HCT116 (cell line): ENCODE data around the gene OARD1. TPM values are rescaled to one million over a fixed set of nuclear protein-coding genes. Genes with fewer than 3 reads are reported as not detected.

Source experiments
- ATAC-seq: fragments of 200-7000 bp; cut with Tn5 transposase; 2 replicates; pipeline ENCODE4 v1.9.1; 2020; ENCODE audit warnings: mild to moderate bottlenecking, moderate library complexity
- BruUV-seq: library from RNA; stranded (reverse); fragments of 400-500 nt; replicated peaks from 2 replicates; lab custom pipeline; 2021; lab: Mats Ljungman, UMichigan
- CTCF ChIA-PET: fragments of 300-600 bp; sonication (Branson Sonifier 250); formaldehyde crosslinking; loops from one replicate; lab custom pipeline; 2021; ENCODE audit warnings: antibody characterized with exemption; lab: Charles Lee
- POLR2A ChIA-PET: fragments of 300-600, 350-600 bp; sonication (Branson Sonifier 250); formaldehyde crosslinking; loops from one replicate; lab custom pipeline; 2021; ENCODE audit warnings: antibody characterized with exemption; lab: Charles Lee
- RAD21 ChIA-PET, 2 experiments: fragments of 300-600 bp; sonication (Branson Sonifier 250); formaldehyde crosslinking; loops; one replicate each; lab custom pipeline; 2023; ENCODE audit warnings: low total read pairs in 2 of 2; ENCODE audit not compliant: uncharacterized antibody in 2 of 2, unreplicated experiment in 2 of 2, low non-redundant PET in 1 of 2; lab: Charles Lee
- DNase-seq: peaks from one replicate; pipeline ENCODE4 v3.0.0-alpha.2; 2010; ENCODE audit warnings: low read depth, low spot score
- H2AFZ ChIP-seq: fragments of 200-600 bp; shearing (Covaris generic), sonication (generic); 2 replicates; pipeline ENCODE4 v1.6.1; 2017; ENCODE audit warnings: low read depth, mixed run types, mixed read lengths, antibody characterized with exemption, low read length; ENCODE audit not compliant: poor library complexity, severe bottlenecking
- H3K27ac ChIP-seq: 2 replicates; pipeline ENCODE4 v1.5.1; 2012; ENCODE audit warnings: low read depth, low read length
- H3K27me3 ChIP-seq: fragments of 200-600 bp; sonication (generic); 2 replicates; pipeline ENCODE4 v1.6.1; 2016; ENCODE audit warnings: mixed run types, low read length, mixed read lengths; ENCODE audit not compliant: insufficient read depth
- H3K36me3 ChIP-seq, 2 experiments: fragments of 200-500 bp in 1 of 2; fragments of 200-600 bp in 1 of 2; sonication (Bioruptor generic) in 1 of 2; sonication (generic) in 1 of 2; 2 replicates each; pipeline versions ENCODE4 v1.5.1 to v1.6.1; 2014 to 2016; ENCODE audit warnings: low read length in 2 of 2, inconsistent platforms in 1 of 2, mixed read lengths in 1 of 2, mixed run types in 1 of 2; ENCODE audit not compliant: insufficient read depth in 2 of 2, control insufficient read depth in 1 of 2
- H3K4me1 ChIP-seq, 2 experiments: fragments of 200-600 bp in 1 of 2; sonication (generic) in 1 of 2; 2 replicates each; pipeline versions ENCODE4 v1.5.1 to v1.6.1; 2012 to 2017; ENCODE audit warnings: low read length in 2 of 2, inconsistent platforms in 1 of 2, mild to moderate bottlenecking in 1 of 2, mixed read lengths in 1 of 2, mixed run types in 1 of 2, moderate library complexity in 1 of 2; ENCODE audit not compliant: insufficient read depth in 2 of 2, control insufficient read depth in 1 of 2
- H3K4me2 ChIP-seq: fragments of 200-600 bp; sonication (generic); 2 replicates; pipeline ENCODE4 v1.6.1; 2017; ENCODE audit warnings: mixed run types, low read length, mixed read lengths
- H3K4me3 ChIP-seq, 2 experiments: fragments of 200-600 bp in 1 of 2; sonication (generic) in 1 of 2; replicated peaks in 1 of 2; 2 replicates each; pipeline ENCODE4 v1.5.1; 2011 to 2016; ENCODE audit warnings: low read length in 2 of 2, control low read depth in 1 of 2, low read depth in 1 of 2, mild to moderate bottlenecking in 1 of 2, mixed read lengths in 1 of 2, mixed run types in 1 of 2
- H3K79me2 ChIP-seq: fragments of 200-600 bp; sonication (generic); 2 replicates; pipeline ENCODE4 v1.6.1; 2017; ENCODE audit warnings: mild to moderate bottlenecking, mixed run types, low read length, moderate library complexity, mixed read lengths; ENCODE audit not compliant: insufficient read depth
- H3K9ac ChIP-seq: fragments of 200-600 bp; sonication (generic); 2 replicates; pipeline ENCODE4 v1.6.1; 2016; ENCODE audit warnings: low read length, mixed read lengths
- H3K9me2 ChIP-seq: fragments of 200-600 bp; sonication (generic), shearing (Covaris generic); 2 replicates; pipeline ENCODE4 v1.6.1; 2017; ENCODE audit warnings: mixed run types, mild to moderate bottlenecking, moderate library complexity; ENCODE audit not compliant: insufficient read depth
- H3K9me3 ChIP-seq, 2 experiments: fragments of 200-500 bp in 1 of 2; fragments of 200-600 bp in 1 of 2; sonication (Bioruptor generic) in 1 of 2; sonication (generic) in 1 of 2; 2 replicates each; pipeline ENCODE4 v1.6.1; 2014 to 2017; ENCODE audit warnings: low read length in 2 of 2, mixed read lengths in 2 of 2, inconsistent platforms in 1 of 2, low read depth in 1 of 2, mild to moderate bottlenecking in 1 of 2, mixed run types in 1 of 2, moderate library complexity in 1 of 2; ENCODE audit not compliant: control insufficient read depth in 1 of 2, insufficient read depth in 1 of 2
- H4K20me1 ChIP-seq: fragments of 200-600 bp; sonication (generic), shearing (Covaris generic); 2 replicates; pipeline ENCODE4 v1.6.1; 2017; ENCODE audit warnings: mixed run types, mild to moderate bottlenecking, moderate library complexity; ENCODE audit not compliant: insufficient read depth
- ATF3 ChIP-seq: IDR thresholded peaks from 2 replicates; pipeline ENCODE4 v1.6.1; 2012
- CEBPB ChIP-seq: IDR thresholded peaks from 2 replicates; pipeline ENCODE4 v1.6.1; 2012; ENCODE audit warnings: low read depth
- CTCF ChIP-seq, 3 experiments: fragments of 200-600 bp in 1 of 3; sonication (generic) in 1 of 3; IDR thresholded peaks in 2 of 3; conservative IDR thresholded peaks in 1 of 3; 2 replicates each; pipeline ENCODE4 v1.5.1; 2012 to 2017; ENCODE audit warnings: low read depth in 2 of 3, low read length in 2 of 3, antibody characterized with exemption in 1 of 3, borderline replicate concordance in 1 of 3, control low read depth in 1 of 3, mild to moderate bottlenecking in 1 of 3, mixed read lengths in 1 of 3, mixed run types in 1 of 3, moderate library complexity in 1 of 3; ENCODE audit not compliant: insufficient read depth in 1 of 3
- EGR1 ChIP-seq: IDR thresholded peaks from 2 replicates; pipeline ENCODE4 v1.6.1; 2012; ENCODE audit warnings: low read depth
- ELF1 ChIP-seq: IDR thresholded peaks from 2 replicates; pipeline ENCODE4 v1.6.1; 2012; ENCODE audit warnings: low read depth, borderline replicate concordance
- EZH2phosphoT487 ChIP-seq: fragments of 200-600 bp; IDR thresholded peaks from 2 replicates; pipeline ENCODE4 v1.6.1; 2018; ENCODE audit warnings: antibody characterized with exemption, borderline replicate concordance
- POLR2A ChIP-seq: IDR thresholded peaks from 2 replicates; pipeline ENCODE4 v1.7.0; 2011; ENCODE audit warnings: borderline replicate concordance; ENCODE audit not compliant: insufficient read depth, insufficient read length; ENCODE audit errors: extremely low read depth
- REST ChIP-seq: IDR thresholded peaks from 2 replicates; pipeline ENCODE4 v1.6.1; 2012; ENCODE audit warnings: low read depth
- SP1 ChIP-seq: IDR thresholded peaks from 2 replicates; pipeline ENCODE4 v1.6.1; 2012; ENCODE audit warnings: low read depth
- SRF ChIP-seq: IDR thresholded peaks from 2 replicates; pipeline ENCODE4 v1.6.1; 2012; ENCODE audit warnings: low read depth
- TCF7L2 ChIP-seq: IDR thresholded peaks from 2 replicates; pipeline ENCODE4 v1.7.0; 2011; ENCODE audit warnings: borderline replicate concordance, inconsistent platforms; ENCODE audit not compliant: insufficient read depth, insufficient read length; ENCODE audit errors: extremely low read depth
- ZNF274 ChIP-seq: fragments of 200-500 bp; sonication (Bioruptor generic); IDR thresholded peaks from 2 replicates; pipeline ENCODE4 v1.6.1; 2014; ENCODE audit warnings: mild to moderate bottlenecking, low read depth, low read length, inconsistent platforms
- intact Hi-C: fragments of 100-400 bp; cut with micrococcal nuclease; formaldehyde crosslinking; loops from 2 replicates; pipeline ENCODE4 v1.10.0; 2022
- total RNA-seq: library from RNA; stranded (reverse); gene quantifications from one replicate; pipeline ENCODE4 v1.2.1, GENCODE V29; 2021; ENCODE audit not compliant: unreplicated experiment

The OARD1 gene
- total RNA-seq, 1 experiment from 2014 or later: 28.7 TPM

- Histone ChIP-seq H3K4me2 (no peak overlapping the region), H2AFZ (no peak overlapping the region), H3K4me1 (peaks cover 0 to 17% of the 10 kb centered on the region in 2 experiments; a peak in 1 of 4 replicates), H3K79me2 (no peaks in the 10 kb centered on the region), H3K4me3 (no peak overlapping the region), H3K36me3 (no peaks in the 10 kb centered on the region), H3K9me3 (no peaks in the 10 kb centered on the region), H4K20me1 (no peaks in the 10 kb centered on the region), H3K9me2 (no peaks in the 10 kb centered on the region), H3K27ac (no peak overlapping the region), H3K9ac (no peak overlapping the region), H3K27me3 (no peaks in the 10 kb centered on the region)
- DNase-seq: no peak
- CTCF ChIA-PET: no interaction called here
- TF ChIP-seq SP1: no peak
- no TSS peak for BruUV-seq
- no peak for ATAC-seq
- RAD21 ChIA-PET: no interaction called here
- POLR2A ChIA-PET: interaction anchor here (1.2 kb wide), 1 partner anchor 11 kb away, joined by 3 read pairs; no protein-coding TSS in a partner anchor
- intact Hi-C loops: no loop called here
Measured at GRCh38 chr6:41056768-41057490, 15.2 kb downstream of the OARD1 start.

GRCh38 chr6:41055149-41055548, 17.0 kb downstream of the OARD1 start:
- Histone ChIP-seq H4K20me1 (no peaks in the 10 kb centered on the region), H3K27ac (no peak overlapping the region), H3K4me2 (no peak overlapping the region), H3K4me3 (no peak overlapping the region), H3K9ac (no peak overlapping the region), H3K79me2 (no peaks in the 10 kb centered on the region), H3K9me3 (no peaks in the 10 kb centered on the region), H3K27me3 (no peaks in the 10 kb centered on the region), H3K36me3 (no peaks in the 10 kb centered on the region), H3K4me1 (peaks cover 0 to 16% of the 10 kb centered on the region in 2 experiments; a peak in 1 of 4 replicates), H3K9me2 (no peaks in the 10 kb centered on the region), H2AFZ (no peak overlapping the region)
- ChIA-PET RAD21 (no interaction called here), CTCF (no interaction called here), POLR2A (interaction anchor here (1.0 kb wide), 1 partner anchor 17 kb away, joined by 4 read pairs; the partner anchor contains the start of genes NFYA and OARD1)
- ATAC-seq (no peak), DNase-seq (no peak)
- no TSS peak for BruUV-seq
- intact Hi-C loops: no loop called here
- TF ChIP-seq CEBPB: no peak
- no peak for TF ChIP-seq ELF1
- no peak for TF ChIP-seq ZNF274
- no peak for TF ChIP-seq POLR2A
- no peak for TF ChIP-seq TCF7L2
- TF ChIP-seq ATF3: no peak
- no peak for TF ChIP-seq SRF
- no peak for TF ChIP-seq EGR1
- no peak for TF ChIP-seq CTCF (IDR thresholded peaks at IDR 0.05 in 2 of 3, conservative IDR thresholded peaks at IDR 0.05 in 1 of 3; ENCODE audit: borderline replicate concordance in 1 of 3, insufficient read depth in 1 of 3, low read depth in 2 of 3, low read length in 2 of 3)
- no peak for TF ChIP-seq REST
- no peak for TF ChIP-seq EZH2phosphoT487
- no peak for TF ChIP-seq SP1
